Testis (tissue), 3 donors: ENCODE data around the gene KLK3. TPM values are rescaled to one million over a fixed set of nuclear protein-coding genes. Genes with fewer than 3 reads are reported as not detected.
A peak's percentile ranks its signal among the peaks of the same experiment; 100 is the strongest.

Experiments
- DNase-seq: peaks from one replicate; pipeline ENCODE4 v3.0.0-alpha.2; 2019
- H3K27ac ChIP-seq, 2 donors: fragments of 200-600 bp; sonication (generic); one replicate each; pipeline ENCODE4 v1.5.1; 2019
- H3K27me3 ChIP-seq: fragments of 200-600 bp; sonication (generic); one replicate; pipeline ENCODE4 v1.5.1; 2019
- H3K36me3 ChIP-seq: fragments of 200-600 bp; sonication (generic); one replicate; pipeline ENCODE4 v1.5.1; 2017; ENCODE audit warnings: low read depth; ENCODE audit errors: missing control alignments
- H3K4me1 ChIP-seq: fragments of 200-600 bp; sonication (generic); one replicate; pipeline ENCODE4 v1.5.1; 2019
- H3K4me3 ChIP-seq, 2 donors: fragments of 200-600 bp; sonication (generic); one replicate each; pipeline ENCODE4 v1.5.1; 2017 to 2019
- H3K9me3 ChIP-seq: fragments of 200-600 bp; sonication (generic); one replicate; pipeline ENCODE4 v1.5.1; 2017
- CTCF ChIP-seq, 3 experiments: fragments of 450-650 bp in 2 of 3; fragments of 200-600 bp in 1 of 3; sonication (generic) in 1 of 3; IDR thresholded peaks; one replicate each; pipeline ENCODE4 v1.5.1; 2016 to 2019; ENCODE audit warnings: antibody characterized with exemption in 3 of 3, mild to moderate bottlenecking in 2 of 3, moderate library complexity in 1 of 3
- POLR2A ChIP-seq: fragments of 450-650 bp; IDR thresholded peaks from one replicate; pipeline ENCODE4 v1.6.1; 2017; ENCODE audit warnings: antibody characterized with exemption, mild to moderate bottlenecking, moderate library complexity
- WGBS, 2 donors: methylation state at CpG; one replicate each; pipeline ENCODE4 v1.1.5; 2018; 5-methylcytosine and 5-hydroxymethylcytosine counted together
- intact Hi-C: fragments of 100-400 bp; cut with DNase I; formaldehyde crosslinking; loops from one replicate; pipeline ENCODE4 v1.15.1; 2023; ENCODE audit warnings: low total_unique reads
- polyA plus RNA-seq: library from polyadenylated mRNA; stranded (reverse); fragments of 350-450 nt; fragmentation: Illumina TruSeq; extraction: RNeasy Lipid Tissue Mini Kit (QIAGEN cat#74804); gene quantifications from one replicate; pipeline ENCODE4 v1.2.3, GENCODE V29; 2014; ENCODE audit warnings: low read depth, low replicate concordance; ENCODE audit not compliant: insufficient read depth
- total RNA-seq, 2 donors: library from RNA; depleted of rRNA; stranded (reverse); fragments of >200 nt; gene quantifications; one replicate each; pipeline ENCODE4 v1.2.3, GENCODE V29; 2016

Gene KLK3
- total and polyA plus RNA-seq, 3 donors from 2014 or later, result 0.63 to 1.3 (median 0.81) TPM

GRCh38 chr19:50823389-50824042 is 31.2 kb upstream of the KLK3 start, which contains the start of gene KLK1:
Gene KLK1, minus strand, starts transcription at chr19:50823787. Its CDS starts 39 bp downstream, at chr19:50823748.
- H3K9me3 ChIP-seq, result no peaks in the 10 kb centered on the region
- no peaks in the 10 kb centered on the region for H3K36me3 ChIP-seq
- 54 to 55% methylated on average over 12 to 14 of the region's 14 CpGs for WGBS, 2 donors
- DNase-seq, result no peak
- TF ChIP-seq POLR2A, result no peak
- no peak for TF ChIP-seq CTCF (IDR thresholded peaks at IDR 0.05)
- no peaks in the 10 kb centered on the region for H3K4me1 ChIP-seq
- no peak within 1 kb of the TSS for H3K27ac ChIP-seq
- no peak within 1 kb of the TSS for H3K4me3 ChIP-seq
- H3K27me3 ChIP-seq, result no peaks in the 10 kb centered on the region
- intact Hi-C loops, result no loop called here

- no peaks in the 10 kb centered on the region for H3K4me1 ChIP-seq
- H3K27ac ChIP-seq, result no peak overlapping the region
- intact Hi-C loops, result no loop called here
- peak overlapping the region; percentile 24 to 32 for H3K4me3 ChIP-seq
- H3K27me3 ChIP-seq, result no peaks in the 10 kb centered on the region
- H3K9me3 ChIP-seq, result no peaks in the 10 kb centered on the region
- TF ChIP-seq CTCF (IDR thresholded peaks at IDR 0.05), result no peak
- no peak for TF ChIP-seq POLR2A
- peak; percentile 56 for DNase-seq
- H3K36me3 ChIP-seq, result no peaks in the 10 kb centered on the region
- 57 to 63% methylated on average over 19 to 43 of the region's 43 CpGs for WGBS, 2 donors
These were observed 28.0 kb upstream of the KLK3 start for GRCh38 chr19:50826492-50827240.

GRCh38 chr19:50827476-50827875 is 27.2 kb upstream of the KLK3 start:
- Histone ChIP-seq H3K4me3 (peak overlapping the region; percentile 24 to 32), H3K27me3 (no peaks in the 10 kb centered on the region), H3K9me3 (no peaks in the 10 kb centered on the region), H3K4me1 (no peaks in the 10 kb centered on the region), H3K27ac (no peak overlapping the region), H3K36me3 (no peaks in the 10 kb centered on the region)
- no peak for DNase-seq
- intact Hi-C loops, result no loop called here
- 70 to 76% methylated on average over 14 of the region's 14 CpGs for WGBS, 2 donors
- no peak for TF ChIP-seq POLR2A
- TF ChIP-seq CTCF (IDR thresholded peaks at IDR 0.05), result no peak

GRCh38 chr19:50829801-50830200 is 24.9 kb upstream of the KLK3 start:
- intact Hi-C loops, result no loop called here
- H3K9me3 ChIP-seq, result no peaks in the 10 kb centered on the region
- H3K27ac ChIP-seq, result no peak overlapping the region
- no peak overlapping the region for H3K4me3 ChIP-seq
- no peak for TF ChIP-seq CTCF (IDR thresholded peaks at IDR 0.05)
- TF ChIP-seq POLR2A, result no peak
- 38 to 42% methylated on average over 5 of the region's 5 CpGs for WGBS, 2 donors
- no peak for DNase-seq
- H3K27me3 ChIP-seq, result no peaks in the 10 kb centered on the region
- no peaks in the 10 kb centered on the region for H3K36me3 ChIP-seq
- no peaks in the 10 kb centered on the region for H3K4me1 ChIP-seq
